SK-N-DZ (cell line): ENCODE results near the gene LZTS3.
A peak's percentile ranks its signal among the peaks of the same experiment; 100 is the strongest.
"Not testable (repeated sequence)": the region's sequence is repeated elsewhere in the genome, so short reads cannot be mapped to it uniquely, and the experiment has no call there.

ENCODE experiments used
- DNase-seq: peaks from one replicate; pipeline ENCODE4 v3.0.0-alpha.2; 2015; ENCODE audit warnings: low spot score

Gene LZTS3

GRCh38 chr20:3167738-3168078 lies 5.6 kb downstream of the LZTS3 start:
- DNase-seq = no peak

- no peak for DNase-seq
Measured at GRCh38 chr20:3166913-3167342, 6.4 kb downstream of the LZTS3 start.

GRCh38 chr20:3166338-3166912 lies 6.9 kb downstream of the LZTS3 start:
- no peak for DNase-seq

- DNase-seq = peak; percentile 61
Measured at GRCh38 chr20:3165473-3166337, 7.6 kb downstream of the LZTS3 start.

GRCh38 chr20:3164763-3165410 lies 8.5 kb downstream of the LZTS3 start:
- DNase-seq = no peak

- DNase-seq = no peak
Measured at GRCh38 chr20:3164043-3164762, 9.1 kb downstream of the LZTS3 start.

- no peak for DNase-seq
Measured at GRCh38 chr20:3163099-3164042, 10.0 kb downstream of the LZTS3 start.

GRCh38 chr20:3162080-3162611 lies 11.2 kb downstream of the LZTS3 start:
- DNase-seq = no peak

- no peak for DNase-seq
Measured at GRCh38 chr20:3161316-3162079, 11.9 kb downstream of the LZTS3 start.

- DNase-seq = no peak
Measured at GRCh38 chr20:3160418-3160817, 12.9 kb downstream of the LZTS3 start.

GRCh38 chr20:3158968-3159431 lies 14.3 kb downstream of the LZTS3 start:
- DNase-seq = no peak

GRCh38 chr20:3157817-3158216 lies 15.5 kb downstream of the LZTS3 start:
- no peak for DNase-seq

- no peak for DNase-seq
Measured at GRCh38 chr20:3156811-3157619, 16.3 kb downstream of the LZTS3 start.

- DNase-seq = not testable (repeated sequence)
Measured at GRCh38 chr20:3152057-3152644, 21.2 kb downstream of the LZTS3 start.

GRCh38 chr20:3150908-3151307 lies 22.4 kb downstream of the LZTS3 start:
- DNase-seq = no peak

- no peak for DNase-seq
Measured at GRCh38 chr20:3146732-3147341, 26.5 kb downstream of the LZTS3 start.

GRCh38 chr20:3141757-3142156 lies 31.6 kb downstream of the LZTS3 start:
- DNase-seq = no peak

GRCh38 chr20:3137492-3137891 lies 35.9 kb downstream of the LZTS3 start:
- DNase-seq = no peak
